ENCODE results near the gene ALKBH5.

DNA sequence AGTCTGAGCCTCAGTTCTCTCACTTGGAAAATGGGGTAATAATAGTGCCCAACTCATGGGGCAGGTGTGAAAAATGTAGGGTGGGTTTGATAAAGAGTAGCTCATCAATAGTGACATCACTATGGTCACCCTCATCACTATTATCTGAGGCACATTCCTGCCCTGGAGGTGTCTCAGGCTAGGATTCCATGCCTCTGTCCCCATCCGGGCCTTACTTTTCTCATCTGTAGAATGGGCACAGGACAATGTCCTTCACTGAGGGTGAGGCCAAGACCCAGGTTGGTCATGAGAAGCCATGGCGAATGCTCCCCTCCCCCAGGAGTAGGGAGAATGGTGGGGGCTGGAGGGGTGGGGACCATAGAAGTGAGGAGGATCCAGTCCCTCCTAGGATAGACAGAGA lies 44.5 kb upstream of the ALKBH5 start:
- TF ChIP-seq, protein P1, sequence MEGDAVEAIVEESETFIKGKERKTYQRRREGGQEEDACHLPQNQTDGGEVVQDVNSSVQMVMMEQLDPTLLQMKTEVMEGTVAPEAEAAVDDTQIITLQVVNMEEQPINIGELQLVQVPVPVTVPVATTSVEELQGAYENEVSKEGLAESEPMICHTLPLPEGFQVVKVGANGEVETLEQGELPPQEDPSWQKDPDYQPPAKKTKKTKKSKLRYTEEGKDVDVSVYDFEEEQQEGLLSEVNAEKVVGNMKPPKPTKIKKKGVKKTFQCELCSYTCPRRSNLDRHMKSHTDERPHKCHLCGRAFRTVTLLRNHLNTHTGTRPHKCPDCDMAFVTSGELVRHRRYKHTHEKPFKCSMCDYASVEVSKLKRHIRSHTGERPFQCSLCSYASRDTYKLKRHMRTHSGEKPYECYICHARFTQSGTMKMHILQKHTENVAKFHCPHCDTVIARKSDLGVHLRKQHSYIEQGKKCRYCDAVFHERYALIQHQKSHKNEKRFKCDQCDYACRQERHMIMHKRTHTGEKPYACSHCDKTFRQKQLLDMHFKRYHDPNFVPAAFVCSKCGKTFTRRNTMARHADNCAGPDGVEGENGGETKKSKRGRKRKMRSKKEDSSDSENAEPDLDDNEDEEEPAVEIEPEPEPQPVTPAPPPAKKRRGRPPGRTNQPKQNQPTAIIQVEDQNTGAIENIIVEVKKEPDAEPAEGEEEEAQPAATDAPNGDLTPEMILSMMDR (IDR thresholded peaks at IDR 0.05 in 2 of 3, conservative IDR thresholded peaks at IDR 0.05 in 1 of 3; ENCODE audit: borderline replicate concordance in 1 of 3, insufficient read depth in 1 of 3, low read depth in 2 of 3, low read length in 2 of 3), result no peak
- TF ChIP-seq EZH2 (IDR thresholded peaks at IDR 0.05) (no peak), SIN3A (IDR thresholded peaks at IDR 0.05; ENCODE audit: low read depth) (no peak), POLR2AphosphoS5 (IDR thresholded peaks at IDR 0.05; ENCODE audit: low read depth, low read length) (no peak), CEBPB (IDR thresholded peaks at IDR 0.05; ENCODE audit: low read depth) (no peak), POLR2A (IDR thresholded peaks at IDR 0.05; ENCODE audit: borderline replicate concordance, extremely low read depth, insufficient read depth, insufficient read length) (no peak), ZNF274 (IDR thresholded peaks at IDR 0.05; ENCODE audit: low read depth, low read length) (no peak), EGR1 (IDR thresholded peaks at IDR 0.05; ENCODE audit: low read depth) (no peak), ZBTB33 (IDR thresholded peaks at IDR 0.05; ENCODE audit: extremely low read depth, insufficient replicate concordance, low read length) (no peak), TCF7L2 (IDR thresholded peaks at IDR 0.05; ENCODE audit: borderline replicate concordance, extremely low read depth, insufficient read depth, insufficient read length) (no peak), MAX (IDR thresholded peaks at IDR 0.05) (no peak)
- TF ChIP-seq, protein P2, sequence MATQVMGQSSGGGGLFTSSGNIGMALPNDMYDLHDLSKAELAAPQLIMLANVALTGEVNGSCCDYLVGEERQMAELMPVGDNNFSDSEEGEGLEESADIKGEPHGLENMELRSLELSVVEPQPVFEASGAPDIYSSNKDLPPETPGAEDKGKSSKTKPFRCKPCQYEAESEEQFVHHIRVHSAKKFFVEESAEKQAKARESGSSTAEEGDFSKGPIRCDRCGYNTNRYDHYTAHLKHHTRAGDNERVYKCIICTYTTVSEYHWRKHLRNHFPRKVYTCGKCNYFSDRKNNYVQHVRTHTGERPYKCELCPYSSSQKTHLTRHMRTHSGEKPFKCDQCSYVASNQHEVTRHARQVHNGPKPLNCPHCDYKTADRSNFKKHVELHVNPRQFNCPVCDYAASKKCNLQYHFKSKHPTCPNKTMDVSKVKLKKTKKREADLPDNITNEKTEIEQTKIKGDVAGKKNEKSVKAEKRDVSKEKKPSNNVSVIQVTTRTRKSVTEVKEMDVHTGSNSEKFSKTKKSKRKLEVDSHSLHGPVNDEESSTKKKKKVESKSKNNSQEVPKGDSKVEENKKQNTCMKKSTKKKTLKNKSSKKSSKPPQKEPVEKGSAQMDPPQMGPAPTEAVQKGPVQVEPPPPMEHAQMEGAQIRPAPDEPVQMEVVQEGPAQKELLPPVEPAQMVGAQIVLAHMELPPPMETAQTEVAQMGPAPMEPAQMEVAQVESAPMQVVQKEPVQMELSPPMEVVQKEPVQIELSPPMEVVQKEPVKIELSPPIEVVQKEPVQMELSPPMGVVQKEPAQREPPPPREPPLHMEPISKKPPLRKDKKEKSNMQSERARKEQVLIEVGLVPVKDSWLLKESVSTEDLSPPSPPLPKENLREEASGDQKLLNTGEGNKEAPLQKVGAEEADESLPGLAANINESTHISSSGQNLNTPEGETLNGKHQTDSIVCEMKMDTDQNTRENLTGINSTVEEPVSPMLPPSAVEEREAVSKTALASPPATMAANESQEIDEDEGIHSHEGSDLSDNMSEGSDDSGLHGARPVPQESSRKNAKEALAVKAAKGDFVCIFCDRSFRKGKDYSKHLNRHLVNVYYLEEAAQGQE (IDR thresholded peaks at IDR 0.05; ENCODE audit: low read depth), result no peak
